Nucleus accumbens (tissue), 56 donors: ENCODE measurements around the gene NME1.
A peak's percentile ranks its signal among the peaks of the same experiment; 100 is the strongest.

Experiments
- DNase-seq, 56 donors: peaks; one replicate each; lab custom pipeline; 2025; lab: John Stamatoyannopoulos, UW

Gene NME1

GRCh38 chr17:51185763-51186332, 32.5 kb downstream of the NME1 start:
- peak in 32 of 56 donors; percentile 1 to 75 (median 34) for DNase-seq

- no peak for DNase-seq
Observed at GRCh38 chr17:51188271-51188833, 35.0 kb downstream of the NME1 start.

GRCh38 chr17:51189162-51189561, 35.8 kb downstream of the NME1 start:
- DNase-seq = no peak

GRCh38 chr17:51189628-51190027, 36.3 kb downstream of the NME1 start:
- no peak for DNase-seq

GRCh38 chr17:51191895-51192294, 38.5 kb downstream of the NME1 start:
- no peak for DNase-seq

- DNase-seq = no peak
Observed at GRCh38 chr17:51197754-51198153, 44.4 kb downstream of the NME1 start.

- DNase-seq = no peak
Observed at GRCh38 chr17:51200295-51200694, 46.9 kb downstream of the NME1 start.

- no peak for DNase-seq
Observed at GRCh38 chr17:51200846-51201245, 47.5 kb downstream of the NME1 start.

- no peak for DNase-seq
Observed at GRCh38 chr17:51203838-51204237, 50.5 kb downstream of the NME1 start.
